ENCODE results near the gene PDE4D.

The PDE4D gene

GRCh38 chr5:59354274-59354673 is 539.3 kb downstream of the PDE4D start:
- in situ Hi-C loops (cut with HindIII; ENCODE audit: low sequenced_read_pairs): no loop called here

GRCh38 chr5:59351076-59351794 is 542.3 kb downstream of the PDE4D start:
- in situ Hi-C loops (cut with HindIII; ENCODE audit: low sequenced_read_pairs): no loop called here

- in situ Hi-C loops (cut with HindIII; ENCODE audit: low sequenced_read_pairs): no loop called here
Observed at GRCh38 chr5:59348189-59348588, 545.3 kb downstream of the PDE4D start.

GRCh38 chr5:59346982-59347381 is 546.5 kb downstream of the PDE4D start:
- in situ Hi-C loops (cut with HindIII; ENCODE audit: low sequenced_read_pairs): no loop called here

GRCh38 chr5:59346514-59346913 is 547.0 kb downstream of the PDE4D start:
- in situ Hi-C loops (cut with HindIII; ENCODE audit: low sequenced_read_pairs): no loop called here

- in situ Hi-C loops (cut with HindIII; ENCODE audit: low sequenced_read_pairs): no loop called here
Observed at GRCh38 chr5:59342181-59342580, 551.3 kb downstream of the PDE4D start.

- in situ Hi-C loops (cut with HindIII; ENCODE audit: low sequenced_read_pairs): no loop called here
Observed at GRCh38 chr5:59341760-59342159, 551.8 kb downstream of the PDE4D start.

GRCh38 chr5:59341155-59341554 is 552.4 kb downstream of the PDE4D start:
- in situ Hi-C loops (cut with HindIII; ENCODE audit: low sequenced_read_pairs): no loop called here

- in situ Hi-C loops (cut with HindIII; ENCODE audit: low sequenced_read_pairs): no loop called here
Observed at GRCh38 chr5:59340637-59341036, 552.9 kb downstream of the PDE4D start.

GRCh38 chr5:59337240-59337639 is 556.3 kb downstream of the PDE4D start:
- in situ Hi-C loops (cut with HindIII; ENCODE audit: low sequenced_read_pairs): no loop called here

GRCh38 chr5:59335544-59335943 is 558.0 kb downstream of the PDE4D start:
- in situ Hi-C loops (cut with HindIII; ENCODE audit: low sequenced_read_pairs): no loop called here

- in situ Hi-C loops (cut with HindIII; ENCODE audit: low sequenced_read_pairs): no loop called here
Observed at GRCh38 chr5:59333416-59333815, 560.1 kb downstream of the PDE4D start.

GRCh38 chr5:59332236-59332973 is 561.1 kb downstream of the PDE4D start:
- in situ Hi-C loops (cut with HindIII; ENCODE audit: low sequenced_read_pairs): no loop called here

- in situ Hi-C loops (cut with HindIII; ENCODE audit: low sequenced_read_pairs): no loop called here
Observed at GRCh38 chr5:59330680-59331079, 562.8 kb downstream of the PDE4D start.

GRCh38 chr5:59328709-59329296 is 564.7 kb downstream of the PDE4D start:
- in situ Hi-C loops (cut with HindIII; ENCODE audit: low sequenced_read_pairs): no loop called here

GRCh38 chr5:59327191-59327980 is 566.1 kb downstream of the PDE4D start:
- in situ Hi-C loops (cut with HindIII; ENCODE audit: low sequenced_read_pairs): no loop called here

GRCh38 chr5:59326596-59326995 is 566.9 kb downstream of the PDE4D start:
- in situ Hi-C loops (cut with HindIII; ENCODE audit: low sequenced_read_pairs): no loop called here

- in situ Hi-C loops (cut with HindIII; ENCODE audit: low sequenced_read_pairs): no loop called here
Observed at GRCh38 chr5:59325070-59325469, 568.5 kb downstream of the PDE4D start.

GRCh38 chr5:59322894-59323293 is 570.6 kb downstream of the PDE4D start:
- in situ Hi-C loops (cut with HindIII; ENCODE audit: low sequenced_read_pairs): no loop called here

GRCh38 chr5:59322058-59322457 is 571.5 kb downstream of the PDE4D start:
- in situ Hi-C loops (cut with HindIII; ENCODE audit: low sequenced_read_pairs): no loop called here

GRCh38 chr5:59321642-59322041 is 571.9 kb downstream of the PDE4D start:
- in situ Hi-C loops (cut with HindIII; ENCODE audit: low sequenced_read_pairs): no loop called here
